Thyroid gland (tissue), 4 donors: ENCODE results near the gene IL10RA.

Experiments
- POLR2A ChIP-seq, 2 donors: fragments of 450-650 bp; IDR thresholded peaks; one replicate each; pipeline ENCODE4 v1.6.1; 2017; ENCODE audit warnings: antibody characterized with exemption in 2 of 2, mild to moderate bottlenecking in 2 of 2, moderate library complexity in 1 of 2
- TF ChIP-seq, protein P1 (sequence below), 6 experiments: fragments of 200-600 bp in 3 of 6; fragments of 450-650 bp in 3 of 6; sonication (generic) in 3 of 6; IDR thresholded peaks; one replicate each; pipeline ENCODE4 v1.5.1; 2016 to 2019; ENCODE audit warnings: antibody characterized with exemption in 6 of 6, mild to moderate bottlenecking in 2 of 6, inconsistent platforms in 1 of 6, moderate library complexity in 1 of 6

DNA sequence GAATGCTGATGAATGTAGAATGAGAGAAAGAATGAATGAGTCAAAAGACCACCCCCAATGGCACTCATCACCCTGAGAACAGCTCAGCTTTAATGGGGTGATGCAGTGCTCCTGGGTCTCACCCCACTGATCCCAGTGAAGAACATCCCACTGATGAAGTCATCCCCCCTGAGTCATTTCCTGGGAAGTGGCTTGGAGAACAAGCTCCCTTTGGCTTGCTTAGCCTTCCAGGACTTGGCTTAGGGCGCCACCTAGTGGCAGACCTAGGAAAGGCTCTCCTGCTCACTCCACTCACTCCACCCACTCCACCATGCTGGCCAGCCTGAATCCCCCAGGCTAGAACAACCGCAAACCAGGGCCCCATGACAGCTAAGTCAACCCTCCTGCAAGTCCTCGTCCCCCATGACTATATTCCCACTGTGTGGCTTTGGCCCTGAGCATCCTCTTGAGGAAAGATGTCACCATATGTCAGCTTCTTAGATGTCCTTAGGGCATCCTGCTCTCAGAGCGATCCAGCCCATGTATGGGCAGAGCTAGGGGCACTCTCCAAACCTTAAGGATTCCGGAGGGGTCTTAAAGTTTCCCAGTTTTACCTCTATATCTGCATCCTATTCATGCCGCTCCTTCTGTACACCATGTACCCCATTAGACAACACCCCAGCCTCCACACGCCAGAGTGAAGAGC lies 39.2 kb upstream of the IL10RA start:
- TF ChIP-seq POLR2A (IDR thresholded peaks at IDR 0.05), result no peak
- TF ChIP-seq, protein P1, sequence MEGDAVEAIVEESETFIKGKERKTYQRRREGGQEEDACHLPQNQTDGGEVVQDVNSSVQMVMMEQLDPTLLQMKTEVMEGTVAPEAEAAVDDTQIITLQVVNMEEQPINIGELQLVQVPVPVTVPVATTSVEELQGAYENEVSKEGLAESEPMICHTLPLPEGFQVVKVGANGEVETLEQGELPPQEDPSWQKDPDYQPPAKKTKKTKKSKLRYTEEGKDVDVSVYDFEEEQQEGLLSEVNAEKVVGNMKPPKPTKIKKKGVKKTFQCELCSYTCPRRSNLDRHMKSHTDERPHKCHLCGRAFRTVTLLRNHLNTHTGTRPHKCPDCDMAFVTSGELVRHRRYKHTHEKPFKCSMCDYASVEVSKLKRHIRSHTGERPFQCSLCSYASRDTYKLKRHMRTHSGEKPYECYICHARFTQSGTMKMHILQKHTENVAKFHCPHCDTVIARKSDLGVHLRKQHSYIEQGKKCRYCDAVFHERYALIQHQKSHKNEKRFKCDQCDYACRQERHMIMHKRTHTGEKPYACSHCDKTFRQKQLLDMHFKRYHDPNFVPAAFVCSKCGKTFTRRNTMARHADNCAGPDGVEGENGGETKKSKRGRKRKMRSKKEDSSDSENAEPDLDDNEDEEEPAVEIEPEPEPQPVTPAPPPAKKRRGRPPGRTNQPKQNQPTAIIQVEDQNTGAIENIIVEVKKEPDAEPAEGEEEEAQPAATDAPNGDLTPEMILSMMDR (IDR thresholded peaks at IDR 0.05), result peak; percentile 92 to 98 (median 96)
